GM21360 (cell line): ENCODE results near the gene SIK3.
"Not testable (repeated sequence)": the region's sequence is repeated elsewhere in the genome, so short reads cannot be mapped to it uniquely, and the experiment has no call there.

Experiments
- ATAC-seq: cut with Tn5 transposase; IDR thresholded peaks from one replicate; pipeline ENCODE4 v1.9.1; 2021; ENCODE audit warnings: mild to moderate bottlenecking, moderate library complexity; ENCODE audit not compliant: unreplicated experiment

Gene SIK3

GRCh38 chr11:117098269-117099232 lies at the start of gene SIK3:
SIK3 (minus strand) TSS chr11:117098428; CDS start chr11:117098415, 13 bp downstream.
- peak; percentile 67 for ATAC-seq

DNA sequence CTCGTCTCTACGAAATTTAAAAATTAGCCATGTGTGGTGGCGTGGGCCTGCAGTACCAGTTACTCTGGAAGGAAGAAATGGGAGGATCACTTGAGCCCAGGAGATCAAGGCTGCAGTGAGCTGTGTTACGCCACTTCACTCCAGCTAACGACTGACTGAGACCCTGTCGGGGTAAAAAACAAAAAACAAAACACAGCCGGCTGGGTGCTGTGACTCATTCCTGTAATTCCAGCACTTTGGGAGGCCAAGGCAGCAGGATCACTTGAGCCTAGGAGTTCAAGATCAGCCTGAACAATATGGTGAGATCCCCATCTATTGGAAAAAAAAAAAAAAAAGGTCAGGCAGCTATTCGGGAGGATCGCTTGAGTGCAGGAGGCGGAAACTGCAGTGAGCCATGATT lies 48.3 kb upstream of the SIK3 start:
- ATAC-seq = no peak

DNA sequence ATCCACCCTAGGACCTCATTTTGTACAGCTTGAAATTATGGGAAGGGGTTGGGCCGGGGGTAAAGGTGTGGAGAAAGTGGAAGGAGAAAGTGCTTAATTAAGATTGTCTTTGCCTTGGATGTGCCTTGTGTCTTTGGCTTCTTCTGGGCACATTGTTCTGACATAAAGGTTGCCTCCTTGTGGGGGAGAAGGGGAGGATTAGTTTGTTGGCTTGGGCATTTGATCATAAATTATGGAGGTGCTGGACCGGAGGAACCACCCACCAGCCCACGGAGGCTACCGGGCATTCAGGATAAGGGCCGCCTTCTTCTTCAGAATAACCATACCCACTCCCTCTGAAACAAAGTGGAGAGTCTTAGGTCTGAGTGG lies 47.1 kb upstream of the SIK3 start:
- no peak for ATAC-seq

DNA sequence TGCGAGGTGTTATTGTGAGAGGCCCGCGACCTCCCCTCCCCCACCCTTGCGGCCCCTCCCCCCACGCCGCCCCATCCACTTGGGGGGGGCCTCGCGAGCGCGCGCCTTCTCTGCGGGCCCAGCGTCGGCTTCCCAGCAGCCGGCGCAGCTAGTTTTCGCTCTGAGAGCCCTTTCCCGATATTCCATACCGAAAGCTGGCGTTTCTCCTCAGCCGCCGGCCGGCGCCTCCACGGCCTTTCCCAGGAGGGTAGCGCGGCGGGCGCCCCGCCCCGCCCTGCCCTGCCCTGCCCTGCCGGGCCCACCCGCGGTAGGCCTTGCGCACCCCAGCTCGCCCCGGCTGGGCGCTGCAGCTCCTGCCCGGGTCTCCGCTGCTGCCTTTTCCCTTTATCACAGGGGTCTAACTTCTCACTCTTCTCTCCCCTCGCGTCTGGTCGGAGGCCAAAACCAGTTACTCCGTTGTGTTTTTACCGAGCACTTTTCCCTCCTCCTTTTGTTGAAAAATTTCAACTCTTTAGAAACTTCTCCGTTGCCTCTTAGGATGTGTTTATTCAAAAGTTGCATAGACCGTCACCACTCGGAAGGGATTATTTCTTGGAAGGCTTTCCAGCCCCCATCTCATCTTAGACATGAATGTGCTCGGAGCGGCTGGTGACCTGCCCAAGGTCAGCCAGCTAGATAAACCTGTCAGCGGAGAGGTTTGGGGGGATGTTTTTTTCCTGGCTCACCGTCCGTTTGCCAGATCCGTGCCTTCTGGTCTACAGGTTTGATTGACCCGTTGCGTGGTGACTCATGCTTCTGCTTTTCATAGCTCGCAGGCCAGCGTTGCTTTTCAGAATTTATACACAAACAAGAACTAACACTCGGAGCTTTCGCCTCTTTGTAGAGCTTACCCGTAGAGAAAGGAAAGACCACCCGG lies 46.5 kb upstream of the SIK3 start:
- peak; percentile 44 for ATAC-seq

DNA sequence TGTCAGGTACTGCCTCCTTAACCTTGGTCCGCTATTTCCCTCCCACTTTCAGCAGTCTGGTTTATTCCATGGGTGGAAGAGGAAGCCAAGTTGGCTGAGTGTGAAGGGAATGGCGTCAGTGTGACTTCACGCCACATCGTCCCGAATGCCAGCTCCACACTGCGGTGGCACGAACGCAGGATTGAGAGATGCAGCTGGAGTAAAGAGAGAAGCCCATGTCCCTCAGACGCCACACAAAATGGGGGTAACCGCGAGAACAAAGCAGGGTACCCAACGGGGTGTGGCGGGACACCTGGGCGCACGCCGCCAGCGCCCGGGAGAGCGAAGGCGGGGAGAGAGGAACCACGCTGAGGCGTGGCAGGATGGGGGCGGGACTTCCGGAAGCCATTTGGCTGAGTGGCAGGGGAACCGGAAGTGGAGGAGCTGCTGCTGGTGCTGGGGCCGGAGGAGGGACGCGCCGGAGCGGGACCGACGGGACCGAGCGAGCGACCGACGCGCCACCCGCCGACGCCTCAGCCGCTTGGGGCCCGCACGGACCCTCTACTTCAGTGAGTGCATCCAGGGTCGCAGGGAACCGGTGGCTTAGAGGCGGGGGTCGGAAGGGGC lies 45.7 kb upstream of the SIK3 start, which contains the start of gene PAFAH1B2:
TSS of gene PAFAH1B2 (plus strand) at position 417 of the 606 bp plus-strand sequence. CDS start 8,161 bp downstream, outside the sequence.
- peak; percentile 95 for ATAC-seq

GRCh38 chr11:117143390-117143789 lies 45.2 kb upstream of the SIK3 start:
- ATAC-seq = no peak

- not testable (repeated sequence) for ATAC-seq
Observed at GRCh38 chr11:117137223-117138086, 39.2 kb upstream of the SIK3 start.

GRCh38 chr11:117134979-117135378 lies 36.8 kb upstream of the SIK3 start:
- ATAC-seq = not testable (repeated sequence)

DNA sequence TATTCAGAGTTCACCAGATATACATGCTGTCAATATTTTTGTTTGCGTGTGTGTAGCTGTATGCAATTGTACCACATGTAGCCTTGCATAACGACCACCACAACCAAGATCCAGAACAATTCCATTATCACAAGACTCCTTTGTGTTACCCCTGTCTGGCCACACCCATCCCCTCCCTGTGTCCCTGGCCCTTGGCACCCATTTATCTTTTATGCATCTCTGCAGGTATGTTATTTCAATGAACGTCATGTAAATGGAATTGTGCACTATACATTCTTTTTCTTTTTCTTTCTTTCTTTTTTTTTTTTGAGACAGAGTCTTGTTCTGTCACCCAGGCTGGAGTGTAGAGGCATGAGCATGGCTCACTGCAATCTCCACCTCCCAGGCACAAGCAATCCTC lies 36.2 kb upstream of the SIK3 start:
- no peak for ATAC-seq

DNA sequence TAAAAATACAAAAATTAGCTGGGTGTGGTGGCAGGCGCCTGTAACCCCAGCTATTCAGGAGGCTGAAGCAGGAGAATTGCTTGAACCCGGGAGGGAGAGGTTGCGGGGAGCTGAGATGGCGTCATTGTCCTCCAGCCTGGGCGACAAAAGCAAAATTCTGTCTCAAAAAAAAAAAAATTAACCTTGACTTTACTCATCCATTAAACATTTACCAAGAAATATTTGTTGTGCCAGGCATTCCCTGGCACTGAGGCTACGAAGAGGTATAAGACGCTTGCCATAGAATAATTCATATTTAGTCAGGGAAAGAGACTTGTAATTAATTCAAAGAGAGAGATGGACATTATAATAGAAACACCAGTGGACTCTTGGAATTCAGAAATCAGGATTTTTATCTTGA lies 32.7 kb upstream of the SIK3 start:
- no peak for ATAC-seq

DNA sequence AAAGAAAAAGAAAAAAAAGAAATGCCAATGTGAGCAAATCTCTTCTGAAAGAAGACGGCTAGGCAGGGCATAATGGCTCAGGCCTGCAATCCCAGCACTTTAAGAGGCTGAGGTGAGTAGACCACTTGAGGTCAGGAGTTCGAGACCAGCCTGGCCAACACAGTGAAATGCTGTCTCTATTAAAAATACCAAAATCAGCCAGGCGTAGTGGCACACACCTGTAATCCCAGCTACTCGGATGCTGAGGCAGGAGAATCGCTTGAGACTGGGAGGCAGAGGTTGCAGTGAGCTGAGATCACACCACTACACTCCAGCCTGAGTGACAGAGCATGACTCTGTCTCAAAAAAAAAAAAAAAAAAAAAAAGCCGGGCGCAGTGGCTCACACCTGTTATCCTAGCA lies 32.2 kb upstream of the SIK3 start:
- not testable (repeated sequence) for ATAC-seq

- no peak for ATAC-seq
Observed at GRCh38 chr11:117128289-117128688, 30.1 kb upstream of the SIK3 start.

GRCh38 chr11:117127171-117127901 lies 29.1 kb upstream of the SIK3 start:
- no peak for ATAC-seq

DNA sequence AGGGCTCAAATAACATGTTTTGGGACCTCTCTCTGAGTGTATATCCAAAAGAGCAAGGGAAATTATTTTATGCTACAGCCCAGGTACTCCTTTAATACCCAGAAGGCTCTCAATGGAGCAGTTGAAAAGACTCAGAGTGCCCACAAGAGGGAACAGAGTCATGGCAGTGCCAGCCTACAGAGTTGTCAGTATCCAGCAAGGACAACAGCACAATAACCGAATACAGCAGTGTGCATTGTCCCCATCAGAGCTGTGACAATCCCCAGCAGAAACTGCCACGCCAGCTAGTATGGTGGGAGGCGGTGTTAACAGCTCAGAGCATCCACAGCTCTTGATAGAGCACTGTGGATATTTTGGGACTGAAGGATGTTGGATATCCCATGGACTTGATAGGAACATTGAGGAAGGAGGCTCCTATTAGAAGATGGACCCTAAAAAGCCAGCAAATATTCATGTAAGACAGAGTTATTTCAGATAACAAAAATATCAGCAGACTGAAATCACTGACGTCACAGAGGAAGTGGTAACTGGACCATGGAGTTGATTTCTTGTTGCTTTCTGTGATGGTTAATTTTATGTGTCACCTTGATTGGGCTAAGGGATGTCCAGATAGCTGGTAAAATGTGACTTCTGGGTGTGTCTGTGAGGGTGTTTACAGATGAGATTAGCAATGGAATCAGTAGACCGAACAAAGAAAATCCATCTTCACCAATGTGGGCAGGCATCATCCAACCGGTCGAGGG lies 28.2 kb upstream of the SIK3 start:
- ATAC-seq = no peak

DNA sequence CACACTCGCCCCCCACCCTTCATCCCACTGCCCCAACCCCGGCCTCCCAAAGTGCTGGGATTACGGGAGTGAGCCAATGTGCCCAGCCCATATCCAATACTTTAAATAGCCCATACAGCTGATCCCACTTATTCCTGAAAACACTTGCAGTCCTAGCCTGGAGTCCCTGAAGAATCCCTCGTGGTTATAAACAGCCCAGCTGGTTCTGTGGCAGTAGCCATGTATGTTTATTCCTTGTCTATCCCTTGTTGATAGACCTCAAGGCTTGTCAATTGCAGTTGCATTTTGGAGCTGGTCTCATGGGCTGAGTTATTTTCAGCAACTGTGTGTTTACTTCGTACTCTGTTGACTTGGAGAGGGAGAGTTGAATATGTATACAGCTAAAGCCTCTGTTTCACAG lies 24.3 kb upstream of the SIK3 start:
- ATAC-seq = no peak

GRCh38 chr11:117121176-117121575 lies 22.9 kb upstream of the SIK3 start:
- no peak for ATAC-seq

GRCh38 chr11:117117681-117118080 lies 19.5 kb upstream of the SIK3 start:
- ATAC-seq = no peak

DNA sequence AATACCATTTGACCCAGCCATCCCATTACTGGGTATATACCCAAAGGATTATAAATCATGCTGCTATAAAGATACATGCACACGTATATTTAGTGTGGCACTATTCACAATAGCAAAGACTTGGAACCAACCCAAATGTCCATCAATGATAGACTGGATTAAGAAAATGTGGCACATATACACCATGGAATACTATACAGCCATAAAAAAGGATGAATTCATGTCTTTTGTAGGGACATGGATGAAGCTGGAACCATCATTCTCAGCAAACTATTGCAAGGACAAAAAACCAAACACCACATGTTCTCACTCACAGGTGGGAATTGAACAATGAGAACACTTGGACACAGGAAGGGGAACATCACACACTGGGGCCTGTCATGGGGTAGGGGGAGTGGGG lies 14.7 kb upstream of the SIK3 start:
- not testable (repeated sequence) for ATAC-seq

DNA sequence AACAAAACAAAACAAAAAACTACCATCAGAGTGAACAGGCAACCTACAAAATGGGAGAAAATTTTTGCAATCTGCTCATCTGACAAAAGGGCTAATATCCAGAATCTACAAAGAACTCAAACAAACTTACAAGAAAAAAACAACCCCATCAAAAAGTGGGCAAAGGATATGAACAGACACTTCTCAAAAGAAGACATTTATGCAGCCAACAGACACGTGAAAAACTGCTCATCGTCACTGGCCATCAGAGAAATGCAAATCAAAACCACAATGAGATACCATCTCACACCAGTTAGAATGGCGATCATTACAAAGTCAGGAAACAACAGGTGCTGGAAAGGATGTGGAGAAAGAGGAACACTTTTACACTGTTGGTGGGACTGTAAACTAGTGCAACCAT lies 14.3 kb upstream of the SIK3 start:
- ATAC-seq = not testable (repeated sequence)
